A549 (cell line): ENCODE results near the gene OTUD7B. TPM values are rescaled to one million over a fixed set of nuclear protein-coding genes. Genes with fewer than 3 reads are reported as not detected.

Source experiments
- ATAC-seq, 2 experiments: fragments of 200-7000 bp in 1 of 2; fragments of >200 bp in 1 of 2; cut with Nextera tagmentation in 1 of 2; cut with Tn5 transposase in 1 of 2; 3 replicates each; pipeline versions ENCODE4 v1.8.0 to v1.9.1; 2018 to 2020; ENCODE audit warnings: mild to moderate bottlenecking in 1 of 2, moderate library complexity in 1 of 2
- CTCF ChIA-PET: fragments of 300-600 bp; sonication (Branson Sonifier 250); formaldehyde crosslinking; extraction: SDS; loops from one replicate; lab custom pipeline; 2021; ENCODE audit warnings: antibody characterized with exemption, inconsistent platforms; lab: Yijun Ruan, JAX
- POLR2A ChIA-PET: fragments of 350-600 bp; formaldehyde crosslinking; extraction: SDS; loops from one replicate; lab custom pipeline; 2021; ENCODE audit warnings: antibody characterized with exemption, inconsistent platforms; lab: Yijun Ruan, JAX
- DNase-seq, 2 experiments: peaks; one replicate each; pipeline versions ENCODE4 v3.0.0 to v3.0.0-alpha.2; 2011 to 2016; ENCODE audit warnings: low read depth in 1 of 2, low spot score in 1 of 2
- FAIRE-seq: peaks from 2 replicates; lab custom pipeline; 2011; peaks lifted over from hg19 to GRCh38; lab: Jason Lieb, UNC
- H3K27ac ChIP-seq, 2 experiments: fragments of >200 bp; sonication (Bioruptor Twin); formaldehyde crosslinking; 3 replicates each; pipeline ENCODE4 v1.5.1; 2016 to 2017
- H3K4me1 ChIP-seq: fragments of >200 bp; sonication (Bioruptor Twin); formaldehyde crosslinking; 3 replicates; pipeline ENCODE4 v1.6.1; 2016
- H3K4me2 ChIP-seq: fragments of >200 bp; sonication (Bioruptor Twin); formaldehyde crosslinking; 3 replicates; pipeline ENCODE4 v1.6.1; 2016
- H3K4me3 ChIP-seq: fragments of >200 bp; sonication (Bioruptor Twin); formaldehyde crosslinking; 3 replicates; pipeline ENCODE4 v1.5.1; 2016
- H3K9me3 ChIP-seq: fragments of >200 bp; sonication (Bioruptor Twin); formaldehyde crosslinking; 3 replicates; pipeline ENCODE4 v1.6.1; 2016
- BHLHE40 ChIP-seq: IDR thresholded peaks from 2 replicates; pipeline ENCODE4 v1.6.1; 2012; ENCODE audit warnings: low read depth, low read length, inconsistent platforms
- CBX8 ChIP-seq: fragments of 200-600 bp; sonication (generic); IDR thresholded peaks from 2 replicates; pipeline ENCODE4 v1.6.1; 2016
- FOSL2 ChIP-seq, 2 experiments: fragments of 450-650 bp in 1 of 2; fragments of >200 bp in 1 of 2; sonication (Bioruptor Twin) in 1 of 2; formaldehyde crosslinking; IDR thresholded peaks; 2 replicates each; pipeline versions ENCODE4 v1.5.0 to v1.6.1; 2016 to 2020; ENCODE audit warnings: mild to moderate bottlenecking in 1 of 2, moderate library complexity in 1 of 2
- GATA3 ChIP-seq: IDR thresholded peaks from 2 replicates; pipeline ENCODE4 v1.6.1; 2012; ENCODE audit warnings: borderline replicate concordance
- HOXB13 ChIP-seq: fragments of 250-450 bp; sonication (Bioruptor Pico); IDR thresholded peaks from 2 replicates; pipeline ENCODE4 v1.5.0; 2020; ENCODE audit warnings: low read depth, mild to moderate bottlenecking, moderate library complexity
- HOXB5 ChIP-seq: fragments of 250-450 bp; sonication (Bioruptor Pico); IDR thresholded peaks from 2 replicates; pipeline ENCODE4 v1.5.0; 2020; ENCODE audit warnings: mild to moderate bottlenecking, moderate library complexity
- JUN ChIP-seq, 2 experiments: fragments of >200 bp; sonication (Bioruptor Twin); formaldehyde crosslinking; IDR thresholded peaks; 2 replicates in 1 of 2; 3 replicates in 1 of 2; pipeline ENCODE4 v1.6.1; 2016 to 2017
- KDM1A ChIP-seq: fragments of 200-600 bp; sonication (generic); IDR thresholded peaks from 2 replicates; pipeline ENCODE4 v1.6.1; 2016; ENCODE audit warnings: low read depth, mild to moderate bottlenecking
- MYC ChIP-seq: IDR thresholded peaks from 2 replicates; pipeline ENCODE4 v1.6.1; 2012; ENCODE audit warnings: mild to moderate bottlenecking, inconsistent platforms, low read length, improper control_type of control experiment, borderline replicate concordance
- NPAS2 ChIP-seq: fragments of 250-450 bp; sonication (Bioruptor Pico); IDR thresholded peaks from 2 replicates; pipeline ENCODE4 v1.8.0; 2022; ENCODE audit warnings: mild to moderate bottlenecking, moderate library complexity, borderline replicate concordance
- POLR2AphosphoS2 ChIP-seq: conservative IDR thresholded peaks from 2 replicates; pipeline ENCODE4 v1.6.1; 2012; ENCODE audit warnings: low read length, improper control_type of control experiment, inconsistent platforms
- RNF2 ChIP-seq: fragments of 200-600 bp; sonication (generic); IDR thresholded peaks from 2 replicates; pipeline ENCODE4 v1.6.1; 2016; ENCODE audit warnings: low read depth, mild to moderate bottlenecking, antibody characterized with exemption, moderate library complexity, borderline replicate concordance
- SMC3 ChIP-seq: fragments of >200 bp; sonication (Bioruptor Twin); formaldehyde crosslinking; IDR thresholded peaks from 3 replicates; pipeline ENCODE4 v1.6.1; 2018; ENCODE audit warnings: inconsistent platforms
- TP53 ChIP-seq: fragments of 250-450 bp; sonication (Bioruptor Pico); IDR thresholded peaks from 2 replicates; pipeline ENCODE4 v1.5.0; 2021; ENCODE audit warnings: mild to moderate bottlenecking, moderate library complexity
- ZFP36 ChIP-seq: fragments of 450-650 bp; IDR thresholded peaks from 2 replicates; pipeline ENCODE4 v1.6.1; 2014; ENCODE audit warnings: borderline replicate concordance; ENCODE audit not compliant: partially characterized antibody
- ZNF302 ChIP-seq: fragments of 250-450 bp; sonication (Bioruptor Pico); IDR thresholded peaks from 2 replicates; pipeline ENCODE4 v1.9.0; 2021; ENCODE audit warnings: inconsistent platforms, mild to moderate bottlenecking, moderate library complexity
- ZSCAN20 ChIP-seq: fragments of 250-450 bp; sonication (Bioruptor Pico); IDR thresholded peaks from 2 replicates; pipeline ENCODE4 v1.8.0; 2022; ENCODE audit warnings: mild to moderate bottlenecking, moderate library complexity
- WGBS: methylation state at CpG from one replicate; pipeline ENCODE4 v1.1.6; 2017; ENCODE audit errors: missing lambda C conversion rate; 5-methylcytosine and 5-hydroxymethylcytosine counted together
- polyA plus RNA-seq, 4 experiments: library from polyadenylated mRNA; depleted of rRNA in 3 of 4; stranded (reverse); fragments of >200 nt; fragmentation: RNase III in 1 of 4; extraction: RNeasy Plus Mini Kit Qiagen cat#74134 plus additional on column Dnase treatment in 1 of 4; gene quantifications; 2 replicates in 3 of 4; 3 replicates in 1 of 4; pipeline ENCODE4 v1.2.3, GENCODE V29; 2011 to 2017
- TF ChIP-seq, protein P1 (sequence below): IDR thresholded peaks from 2 replicates; pipeline ENCODE4 v1.6.1; 2012
- TF ChIP-seq, protein P2 (sequence below): fragments of 150-350 bp; IDR thresholded peaks from 2 replicates; pipeline ENCODE4 v1.6.1; 2014; ENCODE audit warnings: low read depth, mild to moderate bottlenecking, low read length
- TF ChIP-seq, protein P3 (sequence below): IDR thresholded peaks from 2 replicates; pipeline ENCODE4 v1.6.1; 2012; ENCODE audit warnings: low read depth, borderline replicate concordance

OTUD7B gene
- polyA plus RNA-seq, 2 of the 4 experiments (the other 2 are of a cell fraction): 8.0 to 12.1 TPM

DNA sequence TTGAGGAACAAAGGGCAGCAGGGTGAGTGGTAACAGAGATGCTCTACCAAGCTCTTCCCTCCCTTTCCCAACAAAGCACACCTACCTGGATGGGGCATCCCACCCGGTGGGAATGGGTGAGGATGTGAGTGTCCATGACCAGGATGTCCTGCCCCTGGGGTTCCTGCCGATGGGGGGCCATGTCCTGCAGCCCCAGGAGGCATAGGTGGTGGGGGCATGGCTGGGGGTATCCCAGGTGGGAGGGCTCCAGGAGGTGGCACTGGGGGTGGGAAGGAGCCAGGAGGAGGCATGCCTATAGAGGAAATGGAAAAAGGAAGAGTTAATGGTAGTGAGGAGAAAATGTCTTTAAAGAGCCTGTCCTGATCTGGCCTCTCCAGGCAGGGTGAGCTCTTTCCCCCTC is 84.8 kb downstream of the OTUD7B start:
- Histone ChIP-seq H3K4me3 (0 out of 3 replicates have a peak overlapping the region, but pooled peaks have one; percentile 87), H3K4me2 (peak overlapping the region; percentile 98), H3K9me3 (no peaks in the 10 kb centered on the region), H3K27ac (no peak overlapping the region), H3K4me1 (peaks cover 20% of the 10 kb centered on the region)
- TF ChIP-seq ZSCAN20 (CRISPR knock-in tag) (no peak), POLR2AphosphoS2 (no peak), BHLHE40 (no peak), HOXB13 (CRISPR knock-in tag) (no peak), SMC3 (no peak), RNF2 (no peak), FOSL2 (IDR thresholded peaks at IDR 0.05) (no peak), FOSL2 (CRISPR knock-in tag; IDR thresholded peaks at IDR 0.05) (no peak), KDM1A (no peak), JUN (IDR thresholded peaks at IDR 0.05) (no peak), GATA3 (no peak), ZFP36 (no peak), MYC (no peak), TP53 (CRISPR knock-in tag) (no peak), HOXB5 (CRISPR knock-in tag) (no peak)
- TF ChIP-seq, protein P1, sequence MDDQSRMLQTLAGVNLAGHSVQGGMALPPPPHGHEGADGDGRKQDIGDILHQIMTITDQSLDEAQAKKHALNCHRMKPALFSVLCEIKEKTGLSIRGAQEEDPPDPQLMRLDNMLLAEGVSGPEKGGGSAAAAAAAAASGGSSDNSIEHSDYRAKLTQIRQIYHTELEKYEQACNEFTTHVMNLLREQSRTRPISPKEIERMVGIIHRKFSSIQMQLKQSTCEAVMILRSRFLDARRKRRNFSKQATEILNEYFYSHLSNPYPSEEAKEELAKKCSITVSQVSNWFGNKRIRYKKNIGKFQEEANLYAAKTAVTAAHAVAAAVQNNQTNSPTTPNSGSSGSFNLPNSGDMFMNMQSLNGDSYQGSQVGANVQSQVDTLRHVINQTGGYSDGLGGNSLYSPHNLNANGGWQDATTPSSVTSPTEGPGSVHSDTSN: no peak
- TF ChIP-seq, protein P2, sequence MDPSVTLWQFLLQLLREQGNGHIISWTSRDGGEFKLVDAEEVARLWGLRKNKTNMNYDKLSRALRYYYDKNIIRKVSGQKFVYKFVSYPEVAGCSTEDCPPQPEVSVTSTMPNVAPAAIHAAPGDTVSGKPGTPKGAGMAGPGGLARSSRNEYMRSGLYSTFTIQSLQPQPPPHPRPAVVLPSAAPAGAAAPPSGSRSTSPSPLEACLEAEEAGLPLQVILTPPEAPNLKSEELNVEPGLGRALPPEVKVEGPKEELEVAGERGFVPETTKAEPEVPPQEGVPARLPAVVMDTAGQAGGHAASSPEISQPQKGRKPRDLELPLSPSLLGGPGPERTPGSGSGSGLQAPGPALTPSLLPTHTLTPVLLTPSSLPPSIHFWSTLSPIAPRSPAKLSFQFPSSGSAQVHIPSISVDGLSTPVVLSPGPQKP: no peak
- TF ChIP-seq, protein P3, sequence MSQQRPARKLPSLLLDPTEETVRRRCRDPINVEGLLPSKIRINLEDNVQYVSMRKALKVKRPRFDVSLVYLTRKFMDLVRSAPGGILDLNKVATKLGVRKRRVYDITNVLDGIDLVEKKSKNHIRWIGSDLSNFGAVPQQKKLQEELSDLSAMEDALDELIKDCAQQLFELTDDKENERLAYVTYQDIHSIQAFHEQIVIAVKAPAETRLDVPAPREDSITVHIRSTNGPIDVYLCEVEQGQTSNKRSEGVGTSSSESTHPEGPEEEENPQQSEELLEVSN: no peak
- ChIA-PET POLR2A (no interaction called here), CTCF (interaction anchor here (1.9 to 2.1 kb wide), 2 partner anchors 12 to 37 kb away, joined by 8 to 10 read pairs; partner anchors contain the start of gene MTMR11)
- WGBS: 39% methylated on average over 1 of the region's 2 CpGs
- ATAC-seq: no peak
- no peak for DNase-seq
- no peak for FAIRE-seq

DNA sequence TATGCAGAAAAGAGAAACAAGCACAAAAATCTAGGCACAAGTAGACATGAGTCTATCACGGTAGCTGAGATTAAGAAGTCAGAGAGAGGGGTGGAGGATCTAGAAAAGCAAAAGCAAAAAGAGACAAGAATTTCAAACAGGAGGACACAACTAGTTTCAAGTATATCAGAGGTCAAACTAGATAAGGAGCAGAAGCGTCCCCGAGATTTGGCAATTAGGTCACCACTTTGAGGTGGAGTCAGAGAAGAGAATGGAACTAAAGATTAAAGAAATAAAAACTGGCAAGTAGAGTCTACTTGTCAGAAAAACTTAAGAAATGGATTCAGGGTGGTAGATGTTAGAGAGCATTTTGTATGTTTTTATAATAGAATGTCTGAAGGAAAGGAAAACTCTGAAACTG is 85.2 kb downstream of the OTUD7B start:
- ChIA-PET CTCF (interaction anchor here (1.9 to 2.1 kb wide), 2 partner anchors 12 to 37 kb away, joined by 8 to 10 read pairs; partner anchors contain the start of gene MTMR11), POLR2A (no interaction called here)
- WGBS: 87% methylated on average over 3 of the region's 3 CpGs
- Histone ChIP-seq H3K4me2 (peak overlapping the region; percentile 98), H3K27ac (no peak overlapping the region), H3K4me3 (no peak overlapping the region), H3K4me1 (peaks cover 20% of the 10 kb centered on the region), H3K9me3 (no peaks in the 10 kb centered on the region)
- no peak for TF ChIP-seq TP53 (CRISPR knock-in tag)
- TF ChIP-seq CBX8: no peak
- TF ChIP-seq NPAS2: no peak
- TF ChIP-seq, protein P1: no peak
- no peak for TF ChIP-seq POLR2AphosphoS2
- TF ChIP-seq ZNF302: no peak
- no peak for TF ChIP-seq GATA3
- TF ChIP-seq HOXB5 (CRISPR knock-in tag): no peak
- no peak for DNase-seq
- FAIRE-seq: no peak
- ATAC-seq: no peak
